IMR-90 (cell line): Measurements from ENCODE around the gene PTPRG. TPM values are rescaled to one million over a fixed set of nuclear protein-coding genes. Genes with fewer than 3 reads are reported as not detected.

Experiments used
- ATAC-seq: fragments of 200-7000 bp; cut with Tn5 transposase; 2 replicates; pipeline ENCODE4 v1.9.1; 2020; ENCODE audit warnings: low read depth, mild to moderate bottlenecking, moderate library complexity
- BruUV-seq: library from RNA; stranded (reverse); fragments of 400-500 nt; replicated peaks from 2 replicates; lab custom pipeline; 2021; lab: Mats Ljungman, UMichigan
- CTCF ChIA-PET: fragments of 300-600 bp; formaldehyde crosslinking; extraction: SDS; loops from one replicate; lab custom pipeline; 2021; ENCODE audit warnings: antibody characterized with exemption; lab: Yijun Ruan, JAX
- POLR2A ChIA-PET: fragments of 300-600 bp; sonication (Branson Sonifier 250); formaldehyde crosslinking; loops from one replicate; lab custom pipeline; 2022; ENCODE audit warnings: antibody characterized with exemption; ENCODE audit not compliant: unreplicated experiment; lab: Charles Lee
- DNase-seq: peaks from one replicate; pipeline ENCODE4 v3.0.0; 2013
- H2AFZ ChIP-seq: replicated peaks from 2 replicates; pipeline ENCODE3; 2013; ENCODE audit warnings: low read length, mild to moderate bottlenecking; ENCODE audit not compliant: poor library complexity
- H2AK5ac ChIP-seq: 2 replicates; pipeline ENCODE4 v1.6.1; 2013; ENCODE audit warnings: low read depth, low read length, inconsistent platforms
- H2AK9ac ChIP-seq: replicated peaks from 2 replicates; pipeline ENCODE3; 2013; ENCODE audit warnings: mild to moderate bottlenecking, low read depth, low read length, moderate library complexity; ENCODE audit not compliant: poor library complexity
- H2BK120ac ChIP-seq: 2 replicates; pipeline ENCODE4 v1.6.1; 2013; ENCODE audit warnings: low read depth, low read length, inconsistent platforms
- H2BK15ac ChIP-seq: 3 replicates; pipeline ENCODE4 v1.6.1; 2013; ENCODE audit warnings: low read depth, low read length, inconsistent platforms
- H2BK20ac ChIP-seq: 2 replicates; pipeline ENCODE4 v1.6.1; 2013; ENCODE audit warnings: low read depth, mild to moderate bottlenecking, inconsistent platforms, low read length, moderate library complexity
- H2BK5ac ChIP-seq: 2 replicates; pipeline ENCODE4 v1.6.1; 2013; ENCODE audit warnings: mild to moderate bottlenecking, low read depth, low read length, inconsistent platforms; ENCODE audit not compliant: poor library complexity, severe bottlenecking
- H3K14ac ChIP-seq: replicated peaks from 2 replicates; pipeline ENCODE4 v1.6.1; 2013; ENCODE audit warnings: low read depth, low read length, inconsistent platforms
- H3K18ac ChIP-seq: 2 replicates; pipeline ENCODE4 v1.6.1; 2013; ENCODE audit warnings: low read depth, low read length, control low read depth
- H3K23ac ChIP-seq: 2 replicates; pipeline ENCODE4 v1.6.1; 2013; ENCODE audit warnings: low read depth, low read length, inconsistent platforms
- H3K27ac ChIP-seq: 2 replicates; pipeline ENCODE4 v1.5.1; 2013; ENCODE audit warnings: mild to moderate bottlenecking, control low read depth, low read length; ENCODE audit not compliant: insufficient read depth
- H3K27me3 ChIP-seq: 2 replicates; pipeline ENCODE4 v1.6.1; 2013; ENCODE audit warnings: low read length; ENCODE audit not compliant: control insufficient read depth, insufficient read depth
- H3K36me3 ChIP-seq: 2 replicates; pipeline ENCODE4 v1.6.1; 2013; ENCODE audit warnings: low read length, mixed read lengths; ENCODE audit not compliant: control insufficient read depth, insufficient read depth
- H3K4ac ChIP-seq: 2 replicates; pipeline ENCODE4 v1.6.1; 2013; ENCODE audit warnings: low read depth, low read length, inconsistent platforms
- H3K4me1 ChIP-seq: 2 replicates; pipeline ENCODE4 v1.6.1; 2013; ENCODE audit warnings: low read length, mixed read lengths; ENCODE audit not compliant: control insufficient read depth, insufficient read depth
- H3K4me2 ChIP-seq: 2 replicates; pipeline ENCODE4 v1.6.1; 2013; ENCODE audit warnings: low read depth, mild to moderate bottlenecking, control low read depth, low read length, moderate library complexity
- H3K4me3 ChIP-seq: 2 replicates; pipeline ENCODE4 v1.5.1; 2013; ENCODE audit warnings: low read depth, mild to moderate bottlenecking, control low read depth, low read length, moderate library complexity; ENCODE audit not compliant: insufficient read depth
- H3K56ac ChIP-seq: 2 replicates; pipeline ENCODE4 v1.6.1; 2013; ENCODE audit warnings: low read length, inconsistent platforms; ENCODE audit not compliant: insufficient read depth; ENCODE audit errors: extremely low read depth
- H3K79me1 ChIP-seq, 2 experiments: 2 replicates each; pipeline ENCODE4 v1.6.1; 2013; ENCODE audit warnings: low read length in 2 of 2, inconsistent platforms in 1 of 2, low read depth in 1 of 2
- H3K9ac ChIP-seq: 2 replicates; pipeline ENCODE4 v1.6.1; 2013; ENCODE audit warnings: low read depth, low read length, control low read depth
- H3K9me1 ChIP-seq: 2 replicates; pipeline ENCODE4 v1.6.1; 2013; ENCODE audit warnings: low read length, inconsistent platforms; ENCODE audit not compliant: insufficient read depth
- H3K9me3 ChIP-seq: 2 replicates; pipeline ENCODE4 v1.6.1; 2013; ENCODE audit warnings: low read length; ENCODE audit not compliant: control insufficient read depth, insufficient read depth
- H4K20me1 ChIP-seq: 2 replicates; pipeline ENCODE4 v1.6.1; 2013; ENCODE audit warnings: low read length, inconsistent platforms; ENCODE audit not compliant: insufficient read depth
- H4K5ac ChIP-seq: 2 replicates; pipeline ENCODE4 v1.6.1; 2013; ENCODE audit warnings: mild to moderate bottlenecking, low read depth, low read length, control low read depth
- H4K8ac ChIP-seq, 2 experiments: 2 replicates each; pipeline ENCODE4 v1.6.1; 2013; ENCODE audit warnings: low read depth in 2 of 2, low read length in 2 of 2, control low read depth in 1 of 2, inconsistent platforms in 1 of 2
- H4K91ac ChIP-seq: 2 replicates; pipeline ENCODE4 v1.6.1; 2013; ENCODE audit warnings: low read depth, low read length, inconsistent platforms; ENCODE audit not compliant: insufficient read depth
- BHLHE40 ChIP-seq: fragments of 150-350 bp; IDR thresholded peaks from 2 replicates; pipeline ENCODE4 v1.6.1; 2016; ENCODE audit warnings: mild to moderate bottlenecking, low read depth, low read length
- FOS ChIP-seq: fragments of 150-350 bp; IDR thresholded peaks from 2 replicates; pipeline ENCODE4 v1.6.1; 2016; ENCODE audit warnings: low read depth, low read length
- RAD21 ChIP-seq: IDR thresholded peaks from 2 replicates; pipeline ENCODE4 v1.6.1; 2012; ENCODE audit warnings: low read length, improper control_type of control experiment
- RFX5 ChIP-seq: IDR thresholded peaks from 2 replicates; pipeline ENCODE4 v1.8.0; 2012; ENCODE audit warnings: low read depth, mild to moderate bottlenecking, low read length, moderate library complexity
- SMC3 ChIP-seq: fragments of 150-350 bp; IDR thresholded peaks from 2 replicates; pipeline ENCODE4 v1.6.1; 2016; ENCODE audit warnings: low read depth, mild to moderate bottlenecking, antibody characterized with exemption, low read length, moderate library complexity
- WGBS, 2 experiments: methylation state at CpG; one replicate each; pipeline versions ENCODE4 v1.1.5 to v1.1.7; 2013; ENCODE audit warnings: missing lambda C conversion rate in 2 of 2; ENCODE audit not compliant: insufficient read length in 1 of 2; ENCODE audit errors: extremely low coverage in 2 of 2; 5-methylcytosine and 5-hydroxymethylcytosine counted together
- dilution Hi-C: fragments of 300-500 bp; cut with HindIII; formaldehyde crosslinking; loops from one replicate; pipeline ENCODE4 v1.14.3; 2018; ENCODE audit warnings: low sequenced_read_pairs; ENCODE audit not compliant: unreplicated experiment
- in situ Hi-C: fragments of 300-500 bp; cut with MboI; formaldehyde crosslinking; loops from 3 replicates; pipeline ENCODE4 v1.14.3; 2019; ENCODE audit warnings: low sequenced_read_pairs, inconsistent platforms, mixed read lengths
- intact Hi-C: fragments of 100-400 bp; cut with micrococcal nuclease; formaldehyde crosslinking; loops from 2 replicates; pipeline ENCODE4 v1.10.0; 2022
- polyA plus RNA-seq, 3 experiments: library from polyadenylated mRNA; depleted of rRNA; stranded (reverse); fragments of >200 nt; gene quantifications; 2 replicates each; pipeline ENCODE4 v1.2.3, GENCODE V29; 2012; ENCODE audit warnings: low replicate concordance in 1 of 3
- total RNA-seq: library from RNA; depleted of rRNA; stranded (reverse); fragments of >200 nt; gene quantifications from 2 replicates; pipeline ENCODE4 v1.2.3, GENCODE V29; 2012
- TF ChIP-seq, protein P1 (sequence below): fragments of 150-350 bp; IDR thresholded peaks from 2 replicates; pipeline ENCODE4 v1.6.1; 2017; ENCODE audit warnings: mild to moderate bottlenecking, antibody characterized with exemption, low read length, low read depth
- TF ChIP-seq, protein P2 (sequence below): conservative IDR thresholded peaks from 2 replicates; pipeline ENCODE4 v1.5.1; 2012; ENCODE audit warnings: mild to moderate bottlenecking, low read depth, low read length, improper control_type of control experiment

The PTPRG gene
- total and polyA plus RNA-seq, 2 of the 4 experiments (the other 2 are of a cell fraction) = 7.7 to 31.0 TPM

DNA sequence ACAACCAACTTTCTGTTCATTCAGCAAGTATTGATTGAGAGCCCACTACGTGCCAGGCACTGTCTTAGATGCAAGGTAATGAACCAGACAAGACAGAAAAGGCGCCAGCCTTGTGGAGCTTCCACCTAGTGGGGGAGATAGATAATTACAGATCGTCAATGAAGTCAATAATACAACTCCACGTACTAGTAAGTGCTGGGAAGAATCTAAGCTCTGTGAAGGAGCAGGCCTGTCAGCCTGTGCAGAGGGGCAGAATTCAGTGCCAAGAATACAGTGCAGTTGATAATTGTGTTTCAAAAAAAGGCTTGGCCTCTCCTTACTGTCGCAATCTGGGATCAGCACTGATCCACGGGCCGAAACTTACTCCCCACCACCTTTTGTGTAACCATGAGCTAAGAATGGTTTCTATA is 625.7 kb downstream of the PTPRG start:
- Histone ChIP-seq H3K9ac (no peak overlapping the region; the same call in 1 of the 2 replicates), H3K4me3 (no peak overlapping the region), H3K9me1 (peaks cover 6% of the 10 kb centered on the region), H4K20me1 (no peaks in the 10 kb centered on the region), H2BK20ac (no peak overlapping the region), H2BK120ac (no peak overlapping the region), H2AFZ (no peak overlapping the region), H3K9me3 (no peaks in the 10 kb centered on the region), H4K91ac (no peak overlapping the region), H4K8ac (no peak overlapping the region), H4K5ac (no peak overlapping the region), H3K27me3 (no peaks in the 10 kb centered on the region), H3K14ac (no peak overlapping the region), H3K27ac (no peak overlapping the region), H3K18ac (no peak overlapping the region), H3K4ac (no peak overlapping the region), H3K79me1 (no peaks in the 10 kb centered on the region; a peak in 1 of 4 replicates), H3K56ac (no peak overlapping the region), H2AK5ac (no peak overlapping the region), H3K23ac (no peak overlapping the region), H2BK5ac (no peak overlapping the region), H3K36me3 (peaks cover 3% of the 10 kb centered on the region; the same call in 1 of the 2 replicates), H2AK9ac (no peak overlapping the region), H3K4me2 (no peak overlapping the region), H3K4me1 (no peaks in the 10 kb centered on the region), H2BK15ac (no peak overlapping the region)
- POLR2A ChIA-PET = no interaction called here
- ATAC-seq (peak; percentile 33; the same call in 1 of the 2 replicates), DNase-seq (peak; percentile 31)
- no peak for TF ChIP-seq RFX5
- TF ChIP-seq, protein P1, sequence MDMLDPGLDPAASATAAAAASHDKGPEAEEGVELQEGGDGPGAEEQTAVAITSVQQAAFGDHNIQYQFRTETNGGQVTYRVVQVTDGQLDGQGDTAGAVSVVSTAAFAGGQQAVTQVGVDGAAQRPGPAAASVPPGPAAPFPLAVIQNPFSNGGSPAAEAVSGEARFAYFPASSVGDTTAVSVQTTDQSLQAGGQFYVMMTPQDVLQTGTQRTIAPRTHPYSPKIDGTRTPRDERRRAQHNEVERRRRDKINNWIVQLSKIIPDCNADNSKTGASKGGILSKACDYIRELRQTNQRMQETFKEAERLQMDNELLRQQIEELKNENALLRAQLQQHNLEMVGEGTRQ = no peak
- TF ChIP-seq, protein P2, sequence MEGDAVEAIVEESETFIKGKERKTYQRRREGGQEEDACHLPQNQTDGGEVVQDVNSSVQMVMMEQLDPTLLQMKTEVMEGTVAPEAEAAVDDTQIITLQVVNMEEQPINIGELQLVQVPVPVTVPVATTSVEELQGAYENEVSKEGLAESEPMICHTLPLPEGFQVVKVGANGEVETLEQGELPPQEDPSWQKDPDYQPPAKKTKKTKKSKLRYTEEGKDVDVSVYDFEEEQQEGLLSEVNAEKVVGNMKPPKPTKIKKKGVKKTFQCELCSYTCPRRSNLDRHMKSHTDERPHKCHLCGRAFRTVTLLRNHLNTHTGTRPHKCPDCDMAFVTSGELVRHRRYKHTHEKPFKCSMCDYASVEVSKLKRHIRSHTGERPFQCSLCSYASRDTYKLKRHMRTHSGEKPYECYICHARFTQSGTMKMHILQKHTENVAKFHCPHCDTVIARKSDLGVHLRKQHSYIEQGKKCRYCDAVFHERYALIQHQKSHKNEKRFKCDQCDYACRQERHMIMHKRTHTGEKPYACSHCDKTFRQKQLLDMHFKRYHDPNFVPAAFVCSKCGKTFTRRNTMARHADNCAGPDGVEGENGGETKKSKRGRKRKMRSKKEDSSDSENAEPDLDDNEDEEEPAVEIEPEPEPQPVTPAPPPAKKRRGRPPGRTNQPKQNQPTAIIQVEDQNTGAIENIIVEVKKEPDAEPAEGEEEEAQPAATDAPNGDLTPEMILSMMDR = peak; percentile 45
- TF ChIP-seq RAD21 = peak; percentile 49
- no peak for TF ChIP-seq FOS
- TF ChIP-seq BHLHE40 = no peak
- TF ChIP-seq SMC3 = peak; percentile 47
- no CpG with 5 or more reads among the region's 7 CpGs for WGBS, 2 experiments
- intact Hi-C loops = loop anchor here (10.0 kb wide), 1 partner anchor 552 kb away; no protein-coding TSS in a partner anchor
- CTCF ChIA-PET = interaction anchor here (0.8 to 2.4 kb wide), 7 partner anchors 14 to 622 kb away, joined by 3 to 13 read pairs (median 3); no protein-coding TSS in a partner anchor
- in situ Hi-C loops = loop anchor here (5.0 kb wide), 2 partner anchors 325 to 625 kb away; partner anchors contain the start of gene PTPRG
- dilution Hi-C loops = no loop called here
- BruUV-seq = no TSS peak
